ENCODE data around the gene MYO1E.

DNA sequence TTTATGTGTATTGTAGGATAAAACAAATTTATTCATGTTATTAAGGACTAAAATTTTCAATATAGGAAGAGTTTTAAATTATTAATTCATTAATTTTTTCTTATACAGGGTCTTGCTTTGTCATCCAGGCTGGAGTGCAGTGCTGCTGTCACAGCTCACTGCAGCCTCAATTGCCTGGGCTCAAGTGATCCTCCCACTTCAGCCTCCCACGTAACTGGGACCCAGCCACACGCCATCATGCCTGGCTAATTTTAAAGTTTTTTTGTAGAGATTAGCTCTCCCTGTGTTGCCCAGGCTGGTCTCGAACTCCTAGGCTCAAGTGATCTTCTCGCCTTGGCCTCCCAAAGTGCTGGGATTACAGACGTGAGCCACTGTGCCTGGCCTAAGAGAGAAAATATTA lies 253.0 kb downstream of the MYO1E start:
- TF ChIP-seq MLX (CRISPR knock-in tag; IDR thresholded peaks at IDR 0.05) = no peak
- TF ChIP-seq, protein P1, sequence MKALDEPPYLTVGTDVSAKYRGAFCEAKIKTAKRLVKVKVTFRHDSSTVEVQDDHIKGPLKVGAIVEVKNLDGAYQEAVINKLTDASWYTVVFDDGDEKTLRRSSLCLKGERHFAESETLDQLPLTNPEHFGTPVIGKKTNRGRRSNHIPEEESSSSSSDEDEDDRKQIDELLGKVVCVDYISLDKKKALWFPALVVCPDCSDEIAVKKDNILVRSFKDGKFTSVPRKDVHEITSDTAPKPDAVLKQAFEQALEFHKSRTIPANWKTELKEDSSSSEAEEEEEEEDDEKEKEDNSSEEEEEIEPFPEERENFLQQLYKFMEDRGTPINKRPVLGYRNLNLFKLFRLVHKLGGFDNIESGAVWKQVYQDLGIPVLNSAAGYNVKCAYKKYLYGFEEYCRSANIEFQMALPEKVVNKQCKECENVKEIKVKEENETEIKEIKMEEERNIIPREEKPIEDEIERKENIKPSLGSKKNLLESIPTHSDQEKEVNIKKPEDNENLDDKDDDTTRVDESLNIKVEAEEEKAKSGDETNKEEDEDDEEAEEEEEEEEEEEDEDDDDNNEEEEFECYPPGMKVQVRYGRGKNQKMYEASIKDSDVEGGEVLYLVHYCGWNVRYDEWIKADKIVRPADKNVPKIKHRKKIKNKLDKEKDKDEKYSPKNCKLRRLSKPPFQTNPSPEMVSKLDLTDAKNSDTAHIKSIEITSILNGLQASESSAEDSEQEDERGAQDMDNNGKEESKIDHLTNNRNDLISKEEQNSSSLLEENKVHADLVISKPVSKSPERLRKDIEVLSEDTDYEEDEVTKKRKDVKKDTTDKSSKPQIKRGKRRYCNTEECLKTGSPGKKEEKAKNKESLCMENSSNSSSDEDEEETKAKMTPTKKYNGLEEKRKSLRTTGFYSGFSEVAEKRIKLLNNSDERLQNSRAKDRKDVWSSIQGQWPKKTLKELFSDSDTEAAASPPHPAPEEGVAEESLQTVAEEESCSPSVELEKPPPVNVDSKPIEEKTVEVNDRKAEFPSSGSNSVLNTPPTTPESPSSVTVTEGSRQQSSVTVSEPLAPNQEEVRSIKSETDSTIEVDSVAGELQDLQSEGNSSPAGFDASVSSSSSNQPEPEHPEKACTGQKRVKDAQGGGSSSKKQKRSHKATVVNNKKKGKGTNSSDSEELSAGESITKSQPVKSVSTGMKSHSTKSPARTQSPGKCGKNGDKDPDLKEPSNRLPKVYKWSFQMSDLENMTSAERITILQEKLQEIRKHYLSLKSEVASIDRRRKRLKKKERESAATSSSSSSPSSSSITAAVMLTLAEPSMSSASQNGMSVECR (CRISPR knock-in tag; IDR thresholded peaks at IDR 0.05; ENCODE audit: borderline replicate concordance) = no peak
- no peak for TF ChIP-seq NR3C1 (CRISPR knock-in tag; conservative IDR thresholded peaks at IDR 0.05; ENCODE audit: low read depth)
- TF ChIP-seq FOXJ3 (CRISPR knock-in tag; IDR thresholded peaks at IDR 0.05; ENCODE audit: borderline replicate concordance) = no peak
- TF ChIP-seq, protein P2, sequence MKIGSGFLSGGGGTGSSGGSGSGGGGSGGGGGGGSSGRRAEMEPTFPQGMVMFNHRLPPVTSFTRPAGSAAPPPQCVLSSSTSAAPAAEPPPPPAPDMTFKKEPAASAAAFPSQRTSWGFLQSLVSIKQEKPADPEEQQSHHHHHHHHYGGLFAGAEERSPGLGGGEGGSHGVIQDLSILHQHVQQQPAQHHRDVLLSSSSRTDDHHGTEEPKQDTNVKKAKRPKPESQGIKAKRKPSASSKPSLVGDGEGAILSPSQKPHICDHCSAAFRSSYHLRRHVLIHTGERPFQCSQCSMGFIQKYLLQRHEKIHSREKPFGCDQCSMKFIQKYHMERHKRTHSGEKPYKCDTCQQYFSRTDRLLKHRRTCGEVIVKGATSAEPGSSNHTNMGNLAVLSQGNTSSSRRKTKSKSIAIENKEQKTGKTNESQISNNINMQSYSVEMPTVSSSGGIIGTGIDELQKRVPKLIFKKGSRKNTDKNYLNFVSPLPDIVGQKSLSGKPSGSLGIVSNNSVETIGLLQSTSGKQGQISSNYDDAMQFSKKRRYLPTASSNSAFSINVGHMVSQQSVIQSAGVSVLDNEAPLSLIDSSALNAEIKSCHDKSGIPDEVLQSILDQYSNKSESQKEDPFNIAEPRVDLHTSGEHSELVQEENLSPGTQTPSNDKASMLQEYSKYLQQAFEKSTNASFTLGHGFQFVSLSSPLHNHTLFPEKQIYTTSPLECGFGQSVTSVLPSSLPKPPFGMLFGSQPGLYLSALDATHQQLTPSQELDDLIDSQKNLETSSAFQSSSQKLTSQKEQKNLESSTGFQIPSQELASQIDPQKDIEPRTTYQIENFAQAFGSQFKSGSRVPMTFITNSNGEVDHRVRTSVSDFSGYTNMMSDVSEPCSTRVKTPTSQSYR (CRISPR knock-in tag; IDR thresholded peaks at IDR 0.05) = no peak
- no peak for TF ChIP-seq PRDM15 (CRISPR knock-in tag; IDR thresholded peaks at IDR 0.05)
- TF ChIP-seq ELF4 (CRISPR knock-in tag; IDR thresholded peaks at IDR 0.05; ENCODE audit: low read depth) = no peak
- TF ChIP-seq PRRX2 (CRISPR knock-in tag; IDR thresholded peaks at IDR 0.05) = no peak
